Activated CD4-positive, alpha-beta memory T cell treated with anti-CD3 and anti-CD28 coated beads for 36 hours (primary cell): ENCODE measurements around the gene PPP1R27. TPM values are rescaled to one million over a fixed set of nuclear protein-coding genes. Genes with fewer than 3 reads are reported as not detected.

ENCODE experiments used
- CTCF ChIA-PET: fragments of 350-600 bp; sonication (Branson Sonifier 250); formaldehyde crosslinking; loops from one replicate; lab custom pipeline; 2021; ENCODE audit warnings: antibody characterized with exemption, inconsistent platforms; lab: Charles Lee
- POLR2A ChIA-PET: fragments of 350-600 bp; sonication (Branson Sonifier 250); formaldehyde crosslinking; loops from one replicate; lab custom pipeline; 2021; ENCODE audit warnings: antibody characterized with exemption; lab: Charles Lee
- DNase-seq: peaks from one replicate; pipeline ENCODE4 v3.0.0-alpha.2; 2020
- H3K27ac Mint-ChIP-seq: one replicate; pipeline ENCODE4 v1.8.0; 2021; ENCODE audit warnings: mixed read lengths
- H3K27me3 Mint-ChIP-seq: one replicate; pipeline ENCODE4 v1.8.0; 2021; ENCODE audit warnings: mixed read lengths
- H3K36me3 Mint-ChIP-seq: one replicate; pipeline ENCODE4 v1.8.0; 2021; ENCODE audit warnings: mixed read lengths
- H3K4me1 Mint-ChIP-seq: one replicate; pipeline ENCODE4 v1.8.0; 2021; ENCODE audit warnings: low read depth, mixed read lengths
- H3K4me3 Mint-ChIP-seq: one replicate; pipeline ENCODE4 v1.8.0; 2021; ENCODE audit warnings: mild to moderate bottlenecking, mixed read lengths
- H3K9me3 Mint-ChIP-seq: one replicate; pipeline ENCODE4 v1.8.0; 2021; ENCODE audit warnings: mixed read lengths
- intact Hi-C: fragments of 100-400 bp; cut with micrococcal nuclease; formaldehyde crosslinking; loops from one replicate; pipeline ENCODE4 v1.15.1; 2023
- total RNA-seq, 2 experiments: library from RNA; stranded (reverse); gene quantifications; one replicate each; pipeline ENCODE4 v1.2.3, GENCODE V29; 2021

The PPP1R27 gene
- total RNA-seq, 2 experiments from 2014 or later, result not detected

DNA sequence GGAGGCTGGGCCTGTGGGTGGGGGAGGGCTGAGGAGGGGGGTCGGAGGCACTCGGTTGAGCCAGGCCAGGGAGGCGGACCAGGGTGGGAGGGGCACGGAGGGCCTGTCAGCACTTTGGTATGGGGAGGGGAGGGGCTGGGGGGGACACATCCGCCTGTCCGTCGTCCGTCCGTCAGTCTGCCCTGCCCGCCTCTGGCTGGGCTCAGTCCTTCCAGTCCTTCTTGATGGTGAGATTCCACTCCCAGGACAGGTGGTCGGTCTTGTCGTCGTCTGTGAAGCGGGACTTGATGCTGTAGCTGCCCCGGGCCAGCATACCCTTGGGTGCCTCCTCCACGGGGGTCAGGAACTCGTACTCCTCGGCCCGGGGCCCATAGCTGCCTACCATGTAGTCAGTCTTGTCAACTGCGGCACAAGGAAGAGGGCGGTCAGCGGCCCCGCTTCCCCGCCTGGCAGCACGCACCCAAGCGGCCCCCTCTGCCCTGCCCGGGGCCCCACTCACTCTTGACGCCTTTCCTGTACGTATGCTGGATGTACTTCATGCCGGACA lies 33.9 kb upstream of the PPP1R27 start:
- H3K27ac Mint-ChIP-seq, result peak overlapping the region; percentile 92
- peaks cover 42% of the 10 kb centered on the region for H3K36me3 Mint-ChIP-seq
- no peaks in the 10 kb centered on the region for H3K9me3 Mint-ChIP-seq
- no peaks in the 10 kb centered on the region for H3K27me3 Mint-ChIP-seq
- CTCF ChIA-PET, result interaction anchor here (1.0 to 2.3 kb wide), 9 partner anchors 10 to 169 kb away, joined by 3 to 7 read pairs (median 4); partner anchors contain the start of genes CENPX, DCXR, LRRC45 and SIRT7
- POLR2A ChIA-PET, result interaction anchor here (0.5 to 3.1 kb wide), 5 partner anchors 7 to 166 kb away, joined by 3 to 21 read pairs (median 14); partner anchors contain the start of genes ALYREF, ANAPC11, MCRIP1 and MRPL12
- peak overlapping the region; percentile 88 for H3K4me3 Mint-ChIP-seq
- peaks cover 43% of the 10 kb centered on the region for H3K4me1 Mint-ChIP-seq
- intact Hi-C loops, result no loop called here
- DNase-seq, result peak; percentile 22

GRCh38 chr17:81867991-81868673 lies 33.3 kb upstream of the PPP1R27 start:
- intact Hi-C loops, result no loop called here
- Mint-ChIP-seq H3K36me3 (peaks cover 47% of the 10 kb centered on the region), H3K4me3 (peak overlapping the region; percentile 41), H3K27me3 (no peaks in the 10 kb centered on the region), H3K27ac (peak overlapping the region; percentile 42), H3K4me1 (peaks cover 44% of the 10 kb centered on the region), H3K9me3 (no peaks in the 10 kb centered on the region)
- no peak for DNase-seq
- ChIA-PET POLR2A (interaction anchor here (1.6 to 3.1 kb wide), 2 partner anchors 18 to 23 kb away, joined by 3 to 16 read pairs; partner anchors contain the start of genes ALYREF and ANAPC11), CTCF (interaction anchor here (0.6 to 2.3 kb wide), 2 partner anchors 166 to 288 kb away, joined by 3 to 5 read pairs; no protein-coding TSS in a partner anchor)

DNA sequence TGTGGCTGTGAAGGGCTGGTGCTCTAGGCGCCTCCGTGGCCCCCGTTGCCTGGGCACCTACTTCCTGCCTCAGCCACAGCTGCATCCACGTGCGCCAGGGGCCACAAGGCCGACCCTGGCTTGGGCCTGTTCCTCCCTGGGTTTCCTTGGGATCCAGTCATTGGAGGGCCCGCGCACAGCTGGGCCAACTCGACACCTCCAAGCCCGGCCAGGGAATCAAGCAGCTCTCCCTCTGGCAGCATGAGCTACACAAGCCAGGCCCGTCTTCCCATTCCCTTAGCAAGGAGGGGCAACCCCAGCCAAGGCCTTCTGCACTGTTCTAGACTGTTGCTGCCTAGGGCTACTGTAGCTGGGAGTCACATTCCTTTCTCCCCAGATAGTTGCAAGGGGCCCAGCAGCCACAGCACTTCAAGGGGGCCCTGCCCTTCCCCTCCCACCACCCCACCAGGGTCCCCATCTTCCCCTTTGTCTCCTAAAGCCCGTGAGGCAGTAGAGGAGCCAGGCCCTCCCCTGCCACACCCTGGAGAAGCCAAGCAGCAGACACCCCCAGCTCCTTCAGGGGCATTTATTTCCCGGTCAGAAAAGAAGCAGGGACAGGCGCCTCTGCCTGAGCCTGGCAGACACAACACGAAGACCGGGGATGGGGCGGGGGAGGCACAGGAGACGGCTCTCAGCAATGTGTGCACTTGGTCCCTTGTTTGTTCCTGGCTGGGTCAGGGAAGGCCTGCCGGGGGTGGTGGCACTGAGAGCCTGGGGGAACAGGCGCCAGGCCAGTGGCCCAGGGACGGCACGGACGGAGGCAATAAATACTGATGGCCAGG lies 32.5 kb upstream of the PPP1R27 start:
- intact Hi-C loops, result no loop called here
- POLR2A ChIA-PET, result interaction anchor here (1.6 kb wide), 1 partner anchor 19 kb away, joined by 3 read pairs; no protein-coding TSS in a partner anchor
- peak; percentile 31 for DNase-seq
- H3K4me1 Mint-ChIP-seq, result peaks cover 44% of the 10 kb centered on the region
- peaks cover 53% of the 10 kb centered on the region for H3K36me3 Mint-ChIP-seq
- CTCF ChIA-PET, result interaction anchor here (0.6 kb wide), 1 partner anchor 288 kb away, joined by 3 read pairs; no protein-coding TSS in a partner anchor
- no peaks in the 10 kb centered on the region for H3K9me3 Mint-ChIP-seq
- H3K4me3 Mint-ChIP-seq, result peak overlapping the region; percentile 42
- no peaks in the 10 kb centered on the region for H3K27me3 Mint-ChIP-seq
- H3K27ac Mint-ChIP-seq, result peak overlapping the region; percentile 69

DNA sequence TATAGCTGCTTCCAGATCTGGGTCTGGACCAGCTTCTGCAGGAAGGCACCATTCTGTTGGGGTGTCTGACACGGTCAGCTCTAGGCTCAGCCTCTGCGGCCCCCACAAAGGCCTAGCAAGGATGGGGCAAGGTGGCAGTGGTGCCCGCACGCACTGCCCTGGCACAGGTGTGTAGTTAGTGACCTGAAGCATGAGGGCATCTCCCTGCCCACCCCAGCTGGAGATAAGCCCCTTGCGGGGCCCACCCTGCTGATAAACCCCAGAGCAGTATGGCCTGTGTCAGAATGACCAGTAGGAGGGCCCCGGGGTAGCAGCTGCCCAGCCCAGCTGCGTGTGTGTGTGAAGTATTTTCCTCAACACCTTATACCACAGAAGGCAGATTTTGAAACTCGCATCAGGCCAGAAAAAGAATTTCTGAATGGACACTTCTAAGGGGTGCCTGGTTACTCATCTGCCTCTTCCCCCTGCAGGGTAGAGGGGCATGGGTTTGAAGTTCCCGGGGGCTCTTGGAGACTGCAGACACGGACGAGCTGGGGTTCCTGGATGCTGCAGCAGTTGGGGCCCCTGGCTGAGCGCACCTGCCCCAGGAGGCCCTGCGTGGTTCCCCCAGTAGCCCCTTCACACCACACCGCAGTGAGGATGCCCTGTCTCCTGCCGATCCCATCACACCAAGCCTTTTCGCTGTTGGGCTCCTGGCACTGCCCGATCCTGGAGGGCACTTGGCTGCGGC lies 31.8 kb upstream of the PPP1R27 start:
- Mint-ChIP-seq H3K27me3 (no peaks in the 10 kb centered on the region), H3K9me3 (no peaks in the 10 kb centered on the region), H3K4me3 (peak overlapping the region; percentile 42), H3K36me3 (peaks cover 52% of the 10 kb centered on the region), H3K27ac (peak overlapping the region; percentile 69), H3K4me1 (peaks cover 43% of the 10 kb centered on the region)
- ChIA-PET POLR2A (interaction anchor here (1.0 to 1.6 kb wide), 3 partner anchors 20 to 45 kb away, joined by 3 to 4 read pairs (median 3); partner anchors contain the start of genes MCRIP1 and PCYT2), CTCF (no interaction called here)
- no peak for DNase-seq
- intact Hi-C loops, result no loop called here

GRCh38 chr17:81865733-81866439 lies 31.0 kb upstream of the PPP1R27 start:
- Mint-ChIP-seq H3K27ac (no peak overlapping the region), H3K4me1 (peaks cover 45% of the 10 kb centered on the region), H3K27me3 (no peaks in the 10 kb centered on the region), H3K4me3 (no peak overlapping the region), H3K9me3 (no peaks in the 10 kb centered on the region), H3K36me3 (peaks cover 54% of the 10 kb centered on the region)
- ChIA-PET POLR2A (interaction anchor here (1.0 to 1.6 kb wide), 3 partner anchors 20 to 45 kb away, joined by 3 to 4 read pairs (median 3); partner anchors contain the start of genes MCRIP1 and PCYT2), CTCF (no interaction called here)
- DNase-seq, result no peak
- intact Hi-C loops, result no loop called here

DNA sequence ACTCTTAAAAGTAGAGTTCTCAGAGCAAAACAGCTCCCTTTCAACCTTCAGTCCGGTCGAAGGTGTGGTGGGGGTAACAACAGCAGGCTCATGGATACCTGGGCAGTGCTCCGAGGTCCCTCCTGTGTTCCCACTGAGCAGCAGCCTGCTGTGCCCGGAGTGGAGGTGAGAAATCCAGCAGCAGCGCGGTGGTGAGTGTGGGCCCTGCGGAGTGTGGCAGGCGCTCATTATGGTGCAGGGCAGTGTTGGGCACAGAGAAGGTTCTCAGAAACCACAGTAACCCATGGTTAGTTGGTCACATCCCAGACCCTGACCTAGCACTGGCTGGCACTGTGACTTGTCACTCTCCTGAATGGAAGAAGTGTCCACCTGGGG lies 30.5 kb upstream of the PPP1R27 start:
- Mint-ChIP-seq H3K4me1 (peaks cover 45% of the 10 kb centered on the region), H3K4me3 (no peak overlapping the region), H3K9me3 (no peaks in the 10 kb centered on the region), H3K36me3 (peaks cover 57% of the 10 kb centered on the region), H3K27me3 (no peaks in the 10 kb centered on the region), H3K27ac (no peak overlapping the region)
- no peak for DNase-seq
- ChIA-PET POLR2A (interaction anchor here (1.0 to 1.4 kb wide), 2 partner anchors 32 to 46 kb away, joined by 3 to 4 read pairs; partner anchors contain the start of genes MCRIP1 and PCYT2), CTCF (no interaction called here)
- intact Hi-C loops, result no loop called here

- H3K4me3 Mint-ChIP-seq, result no peak overlapping the region
- H3K4me1 Mint-ChIP-seq, result peaks cover 47% of the 10 kb centered on the region
- ChIA-PET POLR2A (no interaction called here), CTCF (no interaction called here)
- peaks cover 51% of the 10 kb centered on the region for H3K36me3 Mint-ChIP-seq
- H3K27me3 Mint-ChIP-seq, result no peaks in the 10 kb centered on the region
- no peaks in the 10 kb centered on the region for H3K9me3 Mint-ChIP-seq
- peak overlapping the region; percentile 49 for H3K27ac Mint-ChIP-seq
- intact Hi-C loops, result no loop called here
- no peak for DNase-seq
Observed at GRCh38 chr17:81863833-81864768, 29.3 kb upstream of the PPP1R27 start.

GRCh38 chr17:81863123-81863675 lies 28.3 kb upstream of the PPP1R27 start:
- H3K27ac Mint-ChIP-seq, result peak overlapping the region; percentile 56
- ChIA-PET CTCF (no interaction called here), POLR2A (no interaction called here)
- no peak for DNase-seq
- no peaks in the 10 kb centered on the region for H3K27me3 Mint-ChIP-seq
- peaks cover 55% of the 10 kb centered on the region for H3K36me3 Mint-ChIP-seq
- H3K4me3 Mint-ChIP-seq, result peak overlapping the region; percentile 58
- intact Hi-C loops, result no loop called here
- no peaks in the 10 kb centered on the region for H3K9me3 Mint-ChIP-seq
- H3K4me1 Mint-ChIP-seq, result peaks cover 55% of the 10 kb centered on the region

- H3K9me3 Mint-ChIP-seq, result no peaks in the 10 kb centered on the region
- DNase-seq, result peak; percentile 100
- POLR2A ChIA-PET, result interaction anchor here (1.0 to 1.9 kb wide), 3 partner anchors 9 to 238 kb away, joined by 3 to 21 read pairs (median 3); partner anchors contain the start of genes ARHGDIA and MRPL12
- H3K4me3 Mint-ChIP-seq, result peak overlapping the region; percentile 95
- CTCF ChIA-PET, result interaction anchor here (1.6 kb wide), 1 partner anchor 9 kb away, joined by 8 read pairs; no protein-coding TSS in a partner anchor
- intact Hi-C loops, result loop anchor here (1.0 to 2.0 kb wide), 7 partner anchors 10 to 346 kb away; partner anchors contain the start of genes ARHGDIA, ARL16, ASPSCR1 and CENPX
- H3K27ac Mint-ChIP-seq, result peak overlapping the region; percentile 96
- peaks cover 48% of the 10 kb centered on the region for H3K4me1 Mint-ChIP-seq
- peaks cover 47% of the 10 kb centered on the region for H3K36me3 Mint-ChIP-seq
- no peaks in the 10 kb centered on the region for H3K27me3 Mint-ChIP-seq
Observed at GRCh38 chr17:81860756-81861568, 26.1 kb upstream of the PPP1R27 start.
